ENCODE data around the gene ANKRD7. TPM values are rescaled to one million over a fixed set of nuclear protein-coding genes. Genes with fewer than 3 reads are reported as not detected.

ANKRD7 gene
- polyA plus RNA-seq, 1 of the 3 experiments (the other 2 are of a cell fraction), result 0.44 TPM

- no peak overlapping the region for H3K4me3 ChIP-seq (ENCODE audit: low read depth in 2 of 2, low read length in 1 of 2)
- ChIA-PET POLR2A (no interaction called here), CTCF (interaction anchor here (1.0 to 1.2 kb wide), 4 partner anchors 21 to 638 kb away, joined by 3 to 5 read pairs (median 3); no protein-coding TSS in a partner anchor)
- TF ChIP-seq RAD21 (IDR thresholded peaks at IDR 0.05; ENCODE audit: low read length), result no peak
- TF ChIP-seq RXRA (IDR thresholded peaks at IDR 0.05; ENCODE audit: borderline replicate concordance, low read depth), result no peak
- TF ChIP-seq, protein P1, sequence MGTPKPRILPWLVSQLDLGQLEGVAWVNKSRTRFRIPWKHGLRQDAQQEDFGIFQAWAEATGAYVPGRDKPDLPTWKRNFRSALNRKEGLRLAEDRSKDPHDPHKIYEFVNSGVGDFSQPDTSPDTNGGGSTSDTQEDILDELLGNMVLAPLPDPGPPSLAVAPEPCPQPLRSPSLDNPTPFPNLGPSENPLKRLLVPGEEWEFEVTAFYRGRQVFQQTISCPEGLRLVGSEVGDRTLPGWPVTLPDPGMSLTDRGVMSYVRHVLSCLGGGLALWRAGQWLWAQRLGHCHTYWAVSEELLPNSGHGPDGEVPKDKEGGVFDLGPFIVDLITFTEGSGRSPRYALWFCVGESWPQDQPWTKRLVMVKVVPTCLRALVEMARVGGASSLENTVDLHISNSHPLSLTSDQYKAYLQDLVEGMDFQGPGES (IDR thresholded peaks at IDR 0.05; ENCODE audit: low read depth, low read length), result no peak
- no peaks in the 10 kb centered on the region for H3F3A ChIP-seq (replicated peaks; ENCODE audit: insufficient read depth)
- peaks cover 0 to 7% of the 10 kb centered on the region in 2 experiments; a peak in 2 of 4 replicates for H3K4me1 ChIP-seq (ENCODE audit: control insufficient read depth in 1 of 2, insufficient read depth in 2 of 2, low read depth in 1 of 2, low read length in 1 of 2)
- H3K27me3 ChIP-seq (ENCODE audit: insufficient read depth), result no peaks in the 10 kb centered on the region
- no peak for DNase-seq
- no peaks in the 10 kb centered on the region for H3K9me3 ChIP-seq
- no peak overlapping the region for H3K27ac ChIP-seq (ENCODE audit: low read depth in 2 of 2, low read length in 1 of 2)
- no peak overlapping the region for H3K4me2 ChIP-seq
- WGBS (ENCODE audit: low lambda C conversion rate), result 62% methylated on average over 2 of the region's 2 CpGs
- no peak overlapping the region for H2AFZ ChIP-seq (ENCODE audit: low read depth)
- H3K79me2 ChIP-seq (ENCODE audit: insufficient read depth), result no peaks in the 10 kb centered on the region
- no peaks in the 10 kb centered on the region for H3K36me3 ChIP-seq (replicated peaks in 1 of 2; ENCODE audit: control insufficient read depth in 1 of 2, insufficient read depth in 2 of 2, low read length in 1 of 2)
- H4K20me1 ChIP-seq (ENCODE audit: insufficient read depth), result no peaks in the 10 kb centered on the region
- H3K9me2 ChIP-seq, result no peaks in the 10 kb centered on the region
- H3K9ac ChIP-seq, result no peak overlapping the region
Measured at GRCh38 chr7:118280319-118281012, 56.0 kb downstream of the ANKRD7 start.

DNA sequence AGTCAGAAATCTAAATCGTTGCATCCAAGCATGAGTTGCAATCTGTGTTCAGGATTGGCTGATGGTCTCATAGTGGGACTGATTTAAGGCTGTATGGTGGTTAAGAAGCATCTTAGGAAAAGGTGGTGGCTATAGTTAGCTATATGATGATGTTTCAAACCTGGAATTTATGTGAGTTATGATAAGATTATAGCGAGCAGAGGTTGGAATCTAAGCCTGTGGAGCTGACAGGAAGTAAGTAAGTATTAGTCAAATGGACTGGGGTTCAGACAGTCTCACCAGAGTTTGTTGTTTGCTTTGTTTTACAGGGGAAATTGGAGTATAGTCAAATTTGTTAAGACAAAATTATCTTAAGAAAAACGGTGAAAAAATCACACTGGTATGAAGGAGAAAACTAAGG, 56.7 kb downstream of the ANKRD7 start:
- 3% methylated on average over 3 of the region's 3 CpGs for WGBS (ENCODE audit: low lambda C conversion rate)
- Histone ChIP-seq H3K9ac (no peak overlapping the region), H3K27ac (ENCODE audit: low read depth in 2 of 2, low read length in 1 of 2) (no peak overlapping the region), H3K9me3 (no peaks in the 10 kb centered on the region), H3K9me2 (no peaks in the 10 kb centered on the region), H3K4me1 (ENCODE audit: control insufficient read depth in 1 of 2, insufficient read depth in 2 of 2, low read depth in 1 of 2, low read length in 1 of 2) (peaks cover 0 to 7% of the 10 kb centered on the region in 2 experiments; a peak in 2 of 4 replicates), H3K4me3 (ENCODE audit: low read depth in 2 of 2, low read length in 1 of 2) (no peak overlapping the region), H3F3A (replicated peaks; ENCODE audit: insufficient read depth) (no peaks in the 10 kb centered on the region), H2AFZ (ENCODE audit: low read depth) (no peak overlapping the region), H3K36me3 (replicated peaks in 1 of 2; ENCODE audit: control insufficient read depth in 1 of 2, insufficient read depth in 2 of 2, low read length in 1 of 2) (no peaks in the 10 kb centered on the region), H3K79me2 (ENCODE audit: insufficient read depth) (no peaks in the 10 kb centered on the region), H3K27me3 (ENCODE audit: insufficient read depth) (no peaks in the 10 kb centered on the region), H3K4me2 (no peak overlapping the region), H4K20me1 (ENCODE audit: insufficient read depth) (no peaks in the 10 kb centered on the region)
- ChIA-PET CTCF (interaction anchor here (1.0 to 1.2 kb wide), 6 partner anchors 22 to 895 kb away, joined by 3 to 5 read pairs (median 3); no protein-coding TSS in a partner anchor), POLR2A (no interaction called here)
- TF ChIP-seq TAF1 (IDR thresholded peaks at IDR 0.05; ENCODE audit: borderline replicate concordance, low read depth, low read length) (no peak), CHD2 (IDR thresholded peaks at IDR 0.05; ENCODE audit: low read length, partially characterized antibody) (no peak), RXRA (IDR thresholded peaks at IDR 0.05; ENCODE audit: borderline replicate concordance, low read depth) (no peak), MEF2A (IDR thresholded peaks at IDR 0.05; ENCODE audit: borderline replicate concordance, low read depth) (no peak), FOXM1 (IDR thresholded peaks at IDR 0.05; ENCODE audit: low read depth) (no peak), RFX5 (IDR thresholded peaks at IDR 0.05; ENCODE audit: low read length) (no peak), REST (IDR thresholded peaks at IDR 0.05; ENCODE audit: low read depth, low read length) (no peak), JUND (IDR thresholded peaks at IDR 0.05) (no peak), GATA2 (CRISPR knock-in tag; IDR thresholded peaks at IDR 0.05) (no peak), TCF12 (IDR thresholded peaks at IDR 0.05) (no peak), MXI1 (IDR thresholded peaks at IDR 0.05; ENCODE audit: low read depth, low read length) (no peak), NFIC (IDR thresholded peaks at IDR 0.05; ENCODE audit: borderline replicate concordance) (no peak), TEAD4 (IDR thresholded peaks at IDR 0.05; ENCODE audit: borderline replicate concordance, insufficient read depth) (no peak)
- no peak for DNase-seq
